Hepatocyte (in vitro differentiated cells): Measurements from ENCODE around the gene KCTD19.

Experiments
- CTCF ChIP-seq: fragments of 200-600 bp; sonication (generic); IDR thresholded peaks from 2 replicates; pipeline ENCODE4 v1.5.1; 2016; ENCODE audit warnings: antibody characterized with exemption, mild to moderate bottlenecking; ENCODE audit not compliant: poor library complexity
- EZH2 ChIP-seq: fragments of 200-600 bp; sonication (generic); IDR thresholded peaks from 2 replicates; pipeline ENCODE4 v1.6.1; 2016; ENCODE audit warnings: antibody characterized with exemption, mild to moderate bottlenecking, borderline replicate concordance
- EZH2phosphoT487 ChIP-seq: fragments of 200-600 bp; sonication (generic); IDR thresholded peaks from one replicate; pipeline ENCODE4 v1.6.1; 2018; ENCODE audit warnings: antibody characterized with exemption, mild to moderate bottlenecking, low read depth, moderate library complexity; ENCODE audit not compliant: unreplicated experiment, severe bottlenecking

GRCh38 chr16:67277294-67277998 is 49.1 kb downstream of the KCTD19 start:
- no peak for TF ChIP-seq EZH2phosphoT487
- TF ChIP-seq CTCF: no peak
- TF ChIP-seq EZH2: no peak
